Measurements from ENCODE around the gene TMEM229B. TPM values are rescaled to one million over a fixed set of nuclear protein-coding genes. Genes with fewer than 3 reads are reported as not detected.

The TMEM229B gene
- total RNA-seq, 3 donors from 2014 or later (not counting 1 experiment from before 2014, with no cell fraction given) = 28.3 to 51.3 (median 49.9) TPM

DNA sequence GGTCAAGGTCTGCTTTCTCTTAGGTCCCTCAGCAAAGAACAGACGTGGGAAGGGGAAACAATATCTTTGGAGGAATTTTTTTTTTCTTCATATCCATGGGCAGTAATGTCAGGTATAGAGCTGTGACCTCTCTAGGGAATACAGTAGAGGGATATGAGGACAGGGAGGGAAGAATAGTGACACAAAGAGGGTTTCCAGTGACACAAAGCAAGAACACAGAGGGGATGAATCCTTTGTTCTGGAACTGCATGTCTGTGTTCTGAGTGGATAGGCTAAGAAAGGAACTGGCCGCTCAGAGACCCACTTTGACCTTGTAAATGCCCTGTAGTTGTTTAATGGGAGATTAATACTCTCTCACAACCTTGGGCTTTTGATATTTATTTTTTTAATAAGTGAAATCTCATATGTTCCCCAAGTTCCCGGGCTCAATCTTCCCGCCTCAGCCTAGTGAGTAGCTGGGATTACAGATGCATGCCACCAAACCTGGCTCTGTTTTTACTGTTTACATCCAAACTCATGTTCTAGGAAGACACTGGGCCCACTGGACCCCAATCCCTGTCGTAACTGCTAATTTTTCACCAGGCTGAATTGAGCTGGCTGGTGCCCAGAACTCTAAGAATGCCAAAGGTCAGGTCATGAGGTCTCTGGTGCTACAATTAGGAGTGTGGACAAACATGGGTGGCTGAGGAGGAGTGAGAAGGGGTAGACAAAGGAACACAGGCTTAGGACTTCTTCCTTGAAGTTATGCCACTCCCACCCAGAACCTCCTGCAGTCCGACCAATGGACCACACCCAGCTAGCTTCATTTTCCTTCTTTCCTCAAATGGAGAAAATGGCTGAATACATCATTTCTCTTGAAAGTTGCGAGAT, 35.5 kb upstream of the TMEM229B start:
- intact Hi-C loops (cut with micrococcal nuclease) = no loop called here
- Mint-ChIP-seq H3K9me3 (no peaks in the 10 kb centered on the region), H3K27me3 (ENCODE audit: low read depth in 2 of 2) (peaks cover 33 to 52% of the 10 kb centered on the region in 2 donors), H3K4me3 (no peak overlapping the region), H3K27ac (no peak overlapping the region), H3K4me1 (peaks cover 6% of the 10 kb centered on the region in 2 donors), H3K36me3 (no peaks in the 10 kb centered on the region)
- no peak for DNase-seq
- WGBS (ENCODE audit: insufficient coverage) = 62% methylated on average over 7 of the region's 7 CpGs
- Histone ChIP-seq H3K4me3 (ENCODE audit: low read length) (no peak overlapping the region), H3K36me3 (ENCODE audit: control insufficient read depth, insufficient read depth, low read length) (no peaks in the 10 kb centered on the region), H3K27ac (ENCODE audit: low read length) (no peak overlapping the region), H3K27me3 (ENCODE audit: control insufficient read depth, insufficient read depth, low read length) (peaks cover 15% of the 10 kb centered on the region), H3K9me3 (ENCODE audit: control insufficient read depth, insufficient read depth, low read length) (no peaks in the 10 kb centered on the region), H3K4me1 (ENCODE audit: control insufficient read depth, insufficient read depth, low read length) (no peaks in the 10 kb centered on the region)
- ATAC-seq = no peak
- TF ChIP-seq, protein P1, sequence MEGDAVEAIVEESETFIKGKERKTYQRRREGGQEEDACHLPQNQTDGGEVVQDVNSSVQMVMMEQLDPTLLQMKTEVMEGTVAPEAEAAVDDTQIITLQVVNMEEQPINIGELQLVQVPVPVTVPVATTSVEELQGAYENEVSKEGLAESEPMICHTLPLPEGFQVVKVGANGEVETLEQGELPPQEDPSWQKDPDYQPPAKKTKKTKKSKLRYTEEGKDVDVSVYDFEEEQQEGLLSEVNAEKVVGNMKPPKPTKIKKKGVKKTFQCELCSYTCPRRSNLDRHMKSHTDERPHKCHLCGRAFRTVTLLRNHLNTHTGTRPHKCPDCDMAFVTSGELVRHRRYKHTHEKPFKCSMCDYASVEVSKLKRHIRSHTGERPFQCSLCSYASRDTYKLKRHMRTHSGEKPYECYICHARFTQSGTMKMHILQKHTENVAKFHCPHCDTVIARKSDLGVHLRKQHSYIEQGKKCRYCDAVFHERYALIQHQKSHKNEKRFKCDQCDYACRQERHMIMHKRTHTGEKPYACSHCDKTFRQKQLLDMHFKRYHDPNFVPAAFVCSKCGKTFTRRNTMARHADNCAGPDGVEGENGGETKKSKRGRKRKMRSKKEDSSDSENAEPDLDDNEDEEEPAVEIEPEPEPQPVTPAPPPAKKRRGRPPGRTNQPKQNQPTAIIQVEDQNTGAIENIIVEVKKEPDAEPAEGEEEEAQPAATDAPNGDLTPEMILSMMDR (IDR thresholded peaks at IDR 0.05) = no peak

DNA sequence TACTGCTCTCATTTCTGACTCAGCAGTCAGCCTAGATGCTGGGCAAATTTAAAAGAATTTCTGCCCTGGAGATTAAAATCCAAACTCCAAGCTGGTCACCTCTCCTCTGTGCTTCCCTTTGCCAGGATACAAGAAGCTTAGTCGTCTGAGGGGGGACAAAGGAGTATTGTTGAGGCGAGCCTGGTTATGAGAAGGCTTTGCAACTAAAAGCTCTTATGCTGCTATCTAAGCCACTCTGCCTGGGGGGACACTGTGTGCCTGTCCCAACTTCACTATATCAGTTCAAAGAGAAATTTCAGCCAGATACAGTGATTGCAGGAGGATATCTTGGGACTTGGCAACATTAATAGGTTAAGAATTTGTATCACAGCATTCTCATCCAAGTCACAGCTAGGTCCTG, 33.7 kb upstream of the TMEM229B start:
- Histone ChIP-seq H3K9me3 (ENCODE audit: control insufficient read depth, insufficient read depth, low read length) (no peaks in the 10 kb centered on the region), H3K27ac (ENCODE audit: low read length) (no peak overlapping the region), H3K4me3 (ENCODE audit: low read length) (no peak overlapping the region), H3K27me3 (ENCODE audit: control insufficient read depth, insufficient read depth, low read length) (peaks cover 15% of the 10 kb centered on the region), H3K36me3 (ENCODE audit: control insufficient read depth, insufficient read depth, low read length) (no peaks in the 10 kb centered on the region), H3K4me1 (ENCODE audit: control insufficient read depth, insufficient read depth, low read length) (no peaks in the 10 kb centered on the region)
- WGBS (ENCODE audit: insufficient coverage) = no CpG with 5 or more reads among the region's 2 CpGs
- ATAC-seq = no peak
- no peak overlapping the region for H3K4me3 Mint-ChIP-seq
- no peaks in the 10 kb centered on the region for H3K36me3 Mint-ChIP-seq
- H3K9me3 Mint-ChIP-seq = no peaks in the 10 kb centered on the region
- no peak for DNase-seq
- TF ChIP-seq, protein P1 (IDR thresholded peaks at IDR 0.05) = no peak
- H3K27ac Mint-ChIP-seq = no peak overlapping the region
- H3K4me1 Mint-ChIP-seq = peaks cover 6% of the 10 kb centered on the region in 2 donors
- intact Hi-C loops (cut with micrococcal nuclease) = no loop called here
- H3K27me3 Mint-ChIP-seq (ENCODE audit: low read depth in 2 of 2) = peaks cover 36 to 58% of the 10 kb centered on the region in 2 donors

DNA sequence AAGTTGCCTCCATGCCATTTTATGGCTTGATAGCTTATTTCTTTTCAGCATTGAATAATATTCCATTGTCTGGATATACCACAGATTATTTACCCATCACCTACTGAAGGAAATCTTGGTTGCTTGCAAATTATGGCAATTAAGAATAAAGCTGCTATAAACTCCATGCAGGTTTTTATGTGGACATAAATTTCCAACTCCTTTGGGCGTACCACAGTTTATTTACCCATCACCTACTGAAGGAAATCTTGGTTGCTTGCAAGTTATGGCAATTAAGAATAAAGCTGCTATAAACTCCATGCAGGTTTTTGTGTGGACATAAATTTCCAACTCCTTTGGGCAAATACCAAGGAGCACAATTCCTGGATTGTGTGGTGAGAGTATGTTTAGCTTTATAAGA, 32.0 kb upstream of the TMEM229B start:
- Histone ChIP-seq H3K27me3 (ENCODE audit: control insufficient read depth, insufficient read depth, low read length) (peaks cover 6% of the 10 kb centered on the region), H3K4me3 (ENCODE audit: low read length) (no peak overlapping the region), H3K4me1 (ENCODE audit: control insufficient read depth, insufficient read depth, low read length) (peaks cover 10% of the 10 kb centered on the region), H3K9me3 (ENCODE audit: control insufficient read depth, insufficient read depth, low read length) (no peaks in the 10 kb centered on the region), H3K36me3 (ENCODE audit: control insufficient read depth, insufficient read depth, low read length) (no peaks in the 10 kb centered on the region), H3K27ac (ENCODE audit: low read length) (no peak overlapping the region)
- Mint-ChIP-seq H3K36me3 (no peaks in the 10 kb centered on the region), H3K9me3 (no peaks in the 10 kb centered on the region), H3K27me3 (ENCODE audit: low read depth in 2 of 2) (peaks cover 24 to 43% of the 10 kb centered on the region in 2 donors), H3K4me3 (no peak overlapping the region), H3K27ac (no peak overlapping the region), H3K4me1 (peaks cover 4 to 5% of the 10 kb centered on the region in 2 donors)
- intact Hi-C loops (cut with micrococcal nuclease) = no loop called here
- DNase-seq (no peak), ATAC-seq (no peak)
- WGBS (ENCODE audit: insufficient coverage) = no CpG with 5 or more reads among the region's 1 CpG
- TF ChIP-seq, protein P1 (IDR thresholded peaks at IDR 0.05) = no peak

All from natural killer cell (primary cell).